ENCODE measurements around the gene ANKZF1. TPM values are rescaled to one million over a fixed set of nuclear protein-coding genes. Genes with fewer than 3 reads are reported as not detected.

ANKZF1 gene
- total RNA-seq, 8 experiments from 2014 or later: 24.3 to 78.1 (median 48.1) TPM

GRCh38 chr2:219277703-219278654 lies 48.4 kb downstream of the ANKZF1 start:
- peak overlapping the region; percentile 77 to 90 for H3K27ac ChIP-seq
- peaks cover 14 to 21% of the 10 kb centered on the region in 2 donors for H3K4me1 ChIP-seq (replicated peaks in 1 of 2)
- H3K4me3 ChIP-seq: peak overlapping the region in 2 of 5 donors; percentile 16 to 64
- ATAC-seq (replicated peaks in 6 of 8): peak in 2 of 8 experiments; percentile 0 to 20
- in situ Hi-C loops (cut with MboI; ENCODE audit: low pct_unique_long_range_greater_than_20kb in 2 of 9, low sequenced_read_pairs in 9 of 9, unreplicated experiment in 9 of 9): no loop called here
- 0 to 56% (median 32%) methylated on average over 1 to 18 of the region's 25 CpGs; no CpG with 5 or more reads in 2 of the 10 experiments for WGBS, 10 experiments

- Histone ChIP-seq H3K4me1 (replicated peaks in 1 of 2) (peaks cover 14 to 21% of the 10 kb centered on the region in 2 donors), H3K27ac (peak overlapping the region; percentile 77 to 90), H3K4me3 (peak overlapping the region; percentile 16 to 84 (median 64))
- in situ Hi-C loops (cut with MboI; ENCODE audit: low pct_unique_long_range_greater_than_20kb in 2 of 9, low sequenced_read_pairs in 9 of 9, unreplicated experiment in 9 of 9): no loop called here
- ATAC-seq (replicated peaks in 6 of 8): no peak
- 10 to 54% (median 33%) methylated on average over 1 to 6 of the region's 9 CpGs; no CpG with 5 or more reads in 4 of the 10 experiments for WGBS, 10 experiments
Measured at GRCh38 chr2:219278655-219279150, 49.1 kb downstream of the ANKZF1 start.

- Histone ChIP-seq H3K4me3 (peak within 1 kb of the TSS; percentile 44 to 84 (median 64)), H3K27ac (peak within 1 kb of the TSS; percentile 90 to 94), H3K4me1 (replicated peaks in 1 of 2) (peaks cover 14 to 19% of the 10 kb centered on the region in 2 donors)
- WGBS, 10 experiments: 0% methylated on average over 2 to 3 of the region's 65 CpGs; no CpG with 5 or more reads in 8 of the 10 experiments
- ATAC-seq (replicated peaks in 6 of 8): peak; percentile 85 to 94 (median 87)
- in situ Hi-C loops (cut with MboI; ENCODE audit: low pct_unique_long_range_greater_than_20kb in 2 of 9, low sequenced_read_pairs in 9 of 9, unreplicated experiment in 9 of 9): no loop called here
Measured at GRCh38 chr2:219279151-219279915, 49.7 kb downstream of the ANKZF1 start, which contains the start of gene DNAJB2. Gene DNAJB2, plus strand, starts transcription at chr2:219279366. Its CDS starts 468 bp downstream, at chr2:219279834.

GRCh38 chr2:219279916-219280516 lies 50.4 kb downstream of the ANKZF1 start:
- peak overlapping the region; percentile 44 to 84 (median 64) for H3K4me3 ChIP-seq
- in situ Hi-C loops (cut with MboI; ENCODE audit: low pct_unique_long_range_greater_than_20kb in 2 of 9, low sequenced_read_pairs in 9 of 9, unreplicated experiment in 9 of 9): no loop called here
- H3K27ac ChIP-seq: peak overlapping the region; percentile 90 to 94
- 41 to 69% (median 60%) methylated on average over 2 to 4 of the region's 12 CpGs; no CpG with 5 or more reads in 6 of the 10 experiments for WGBS, 10 experiments
- no peak for ATAC-seq (replicated peaks in 6 of 8)
- H3K4me1 ChIP-seq (replicated peaks in 1 of 2): peaks cover 14 to 18% of the 10 kb centered on the region in 2 donors

- 83 to 100% (median 100%) methylated on average over 1 to 2 of the region's 4 CpGs; no CpG with 5 or more reads in 5 of the 10 experiments for WGBS, 10 experiments
- in situ Hi-C loops (cut with MboI; ENCODE audit: low pct_unique_long_range_greater_than_20kb in 2 of 9, low sequenced_read_pairs in 9 of 9, unreplicated experiment in 9 of 9): no loop called here
- no peak for ATAC-seq (replicated peaks in 6 of 8)
- H3K4me1 ChIP-seq (replicated peaks in 1 of 2): peaks cover 14 to 20% of the 10 kb centered on the region in 2 donors
- no peak overlapping the region for H3K27ac ChIP-seq
- peak overlapping the region in 2 of 5 donors; percentile 64 to 84 for H3K4me3 ChIP-seq
Measured at GRCh38 chr2:219280651-219281050, 51.0 kb downstream of the ANKZF1 start.

GRCh38 chr2:219281588-219281987 lies 52.0 kb downstream of the ANKZF1 start:
- no peak for ATAC-seq (replicated peaks in 6 of 8)
- 20 to 83% (median 70%) methylated on average over 1 to 6 of the region's 8 CpGs; no CpG with 5 or more reads in 3 of the 10 experiments for WGBS, 10 experiments
- Histone ChIP-seq H3K4me3 (no peak overlapping the region), H3K27ac (no peak overlapping the region), H3K4me1 (replicated peaks in 1 of 2) (peaks cover 14 to 25% of the 10 kb centered on the region in 2 donors)
- in situ Hi-C loops (cut with MboI; ENCODE audit: low pct_unique_long_range_greater_than_20kb in 2 of 9, low sequenced_read_pairs in 9 of 9, unreplicated experiment in 9 of 9): no loop called here

- in situ Hi-C loops (cut with MboI; ENCODE audit: low pct_unique_long_range_greater_than_20kb in 2 of 9, low sequenced_read_pairs in 9 of 9, unreplicated experiment in 9 of 9): no loop called here
- WGBS, 10 experiments: 0 to 100% (median 81%) methylated on average over 1 to 5 of the region's 5 CpGs; no CpG with 5 or more reads in 1 of the 10 experiments
- no peak for ATAC-seq (replicated peaks in 6 of 8)
- Histone ChIP-seq H3K4me1 (replicated peaks in 1 of 2) (peaks cover 14 to 25% of the 10 kb centered on the region in 2 donors), H3K4me3 (no peak overlapping the region), H3K27ac (no peak overlapping the region)
Measured at GRCh38 chr2:219282375-219282774, 52.8 kb downstream of the ANKZF1 start.

GRCh38 chr2:219282943-219283581 lies 53.5 kb downstream of the ANKZF1 start:
- ATAC-seq (replicated peaks in 6 of 8): no peak
- no peak overlapping the region for H3K4me3 ChIP-seq
- H3K27ac ChIP-seq: no peak overlapping the region
- in situ Hi-C loops (cut with MboI; ENCODE audit: low pct_unique_long_range_greater_than_20kb in 2 of 9, low sequenced_read_pairs in 9 of 9, unreplicated experiment in 9 of 9): no loop called here
- WGBS, 10 experiments: 25 to 100% (median 96%) methylated on average over 1 to 9 of the region's 17 CpGs; no CpG with 5 or more reads in 3 of the 10 experiments
- H3K4me1 ChIP-seq (replicated peaks in 1 of 2): peaks cover 11 to 21% of the 10 kb centered on the region in 2 donors

- no peak overlapping the region for H3K27ac ChIP-seq
- peaks cover 4 to 14% of the 10 kb centered on the region in 2 donors for H3K4me1 ChIP-seq (replicated peaks in 1 of 2)
- no peak overlapping the region for H3K4me3 ChIP-seq
- WGBS, 10 experiments: 80 to 100% (median 93%) methylated on average over 1 to 11 of the region's 16 CpGs; no CpG with 5 or more reads in 6 of the 10 experiments
- no peak for ATAC-seq (replicated peaks in 6 of 8)
- in situ Hi-C loops (cut with MboI; ENCODE audit: low pct_unique_long_range_greater_than_20kb in 2 of 9, low sequenced_read_pairs in 9 of 9, unreplicated experiment in 9 of 9): no loop called here
Measured at GRCh38 chr2:219284501-219285372, 55.1 kb downstream of the ANKZF1 start.

- 71 to 100% (median 90%) methylated on average over 1 to 8 of the region's 12 CpGs; no CpG with 5 or more reads in 4 of the 10 experiments for WGBS, 10 experiments
- ATAC-seq (replicated peaks in 6 of 8): no peak
- Histone ChIP-seq H3K27ac (peak overlapping the region in 1 of 2 donors; percentile 58), H3K4me3 (no peak overlapping the region), H3K4me1 (replicated peaks in 1 of 2) (peaks cover under 1 to 8% of the 10 kb centered on the region in 2 donors)
- in situ Hi-C loops (cut with MboI; ENCODE audit: low pct_unique_long_range_greater_than_20kb in 2 of 9, low sequenced_read_pairs in 9 of 9, unreplicated experiment in 9 of 9): no loop called here
Measured at GRCh38 chr2:219285373-219285735, 55.7 kb downstream of the ANKZF1 start.

GRCh38 chr2:219285894-219286425 lies 56.4 kb downstream of the ANKZF1 start:
- peak; percentile 67 to 84 (median 80) for ATAC-seq (replicated peaks in 6 of 8)
- Histone ChIP-seq H3K27ac (peak overlapping the region in 1 of 2 donors; percentile 58), H3K4me3 (no peak overlapping the region), H3K4me1 (replicated peaks in 1 of 2) (peaks cover 0 to 7% of the 10 kb centered on the region in 2 donors)
- WGBS, 10 experiments: 0 to 60% (median 32%) methylated on average over 1 to 4 of the region's 17 CpGs; no CpG with 5 or more reads in 6 of the 10 experiments
- in situ Hi-C loops (cut with MboI; ENCODE audit: low pct_unique_long_range_greater_than_20kb in 2 of 9, low sequenced_read_pairs in 9 of 9, unreplicated experiment in 9 of 9): no loop called here
